GM19023 (cell line): ENCODE results near the gene CLEC9A.
"Not testable (repeated sequence)": the region's sequence is repeated elsewhere in the genome, so short reads cannot be mapped to it uniquely, and the experiment has no call there.

Experiments
- ATAC-seq: cut with Tn5 transposase; IDR thresholded peaks from one replicate; pipeline ENCODE4 v1.9.1; 2021; ENCODE audit warnings: mild to moderate bottlenecking, moderate library complexity; ENCODE audit not compliant: unreplicated experiment

Gene CLEC9A

GRCh38 chr12:10030446-10030845 lies at the start of gene CLEC9A:
TSS of gene CLEC9A (plus strand) at chr12:10030682. CDS start at chr12:10052688, 22,006 bp downstream.
- no peak for ATAC-seq

- no peak for ATAC-seq
Measured at GRCh38 chr12:9991876-9992275, 38.6 kb upstream of the CLEC9A start.

GRCh38 chr12:9992296-9992695 lies 38.2 kb upstream of the CLEC9A start:
- no peak for ATAC-seq

GRCh38 chr12:9999016-9999415 lies 31.5 kb upstream of the CLEC9A start, which contains the start of gene CLEC1B:
TSS of gene CLEC1B (minus strand) at chr12:9999121. CDS start at chr12:9999100, 21 bp downstream.
- no peak for ATAC-seq

GRCh38 chr12:10001171-10001776 lies 29.2 kb upstream of the CLEC9A start:
- no peak for ATAC-seq

GRCh38 chr12:10012630-10013330 lies 17.7 kb upstream of the CLEC9A start:
- no peak for ATAC-seq

- no peak for ATAC-seq
Measured at GRCh38 chr12:10015450-10015849, 15.0 kb upstream of the CLEC9A start.

- ATAC-seq = no peak
Measured at GRCh38 chr12:10016881-10017280, 13.6 kb upstream of the CLEC9A start.

GRCh38 chr12:10018386-10018785 lies 12.1 kb upstream of the CLEC9A start:
- ATAC-seq = no peak

GRCh38 chr12:10021342-10021741 lies 9.1 kb upstream of the CLEC9A start:
- no peak for ATAC-seq

- no peak for ATAC-seq
Measured at GRCh38 chr12:10025236-10025635, 5.2 kb upstream of the CLEC9A start.

- not testable (repeated sequence) for ATAC-seq
Measured at GRCh38 chr12:10026666-10027065, 3.8 kb upstream of the CLEC9A start.

- no peak for ATAC-seq
Measured at GRCh38 chr12:10027311-10027710, 3.2 kb upstream of the CLEC9A start.

- no peak for ATAC-seq
Measured at GRCh38 chr12:10027721-10028120, 2.8 kb upstream of the CLEC9A start.

- no peak for ATAC-seq
Measured at GRCh38 chr12:10031321-10031720, 839 bp downstream of the CLEC9A start.

GRCh38 chr12:10031771-10032175 lies 1.3 kb downstream of the CLEC9A start:
- no peak for ATAC-seq

GRCh38 chr12:10033783-10034545 lies 3.5 kb downstream of the CLEC9A start:
- no peak for ATAC-seq

GRCh38 chr12:10042167-10042566 lies 11.7 kb downstream of the CLEC9A start:
- no peak for ATAC-seq

- ATAC-seq = no peak
Measured at GRCh38 chr12:10048526-10048925, 18.0 kb downstream of the CLEC9A start.

- no peak for ATAC-seq
Measured at GRCh38 chr12:10052193-10052913, 21.9 kb downstream of the CLEC9A start.

- ATAC-seq = no peak
Measured at GRCh38 chr12:10058387-10058786, 27.9 kb downstream of the CLEC9A start.
